ENCODE measurements around the gene SFXN4.
A peak's percentile ranks its signal among the peaks of the same experiment; 100 is the strongest.

Gene SFXN4, protein sequence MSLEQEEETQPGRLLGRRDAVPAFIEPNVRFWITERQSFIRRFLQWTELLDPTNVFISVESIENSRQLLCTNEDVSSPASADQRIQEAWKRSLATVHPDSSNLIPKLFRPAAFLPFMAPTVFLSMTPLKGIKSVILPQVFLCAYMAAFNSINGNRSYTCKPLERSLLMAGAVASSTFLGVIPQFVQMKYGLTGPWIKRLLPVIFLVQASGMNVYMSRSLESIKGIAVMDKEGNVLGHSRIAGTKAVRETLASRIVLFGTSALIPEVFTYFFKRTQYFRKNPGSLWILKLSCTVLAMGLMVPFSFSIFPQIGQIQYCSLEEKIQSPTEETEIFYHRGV

DNA sequence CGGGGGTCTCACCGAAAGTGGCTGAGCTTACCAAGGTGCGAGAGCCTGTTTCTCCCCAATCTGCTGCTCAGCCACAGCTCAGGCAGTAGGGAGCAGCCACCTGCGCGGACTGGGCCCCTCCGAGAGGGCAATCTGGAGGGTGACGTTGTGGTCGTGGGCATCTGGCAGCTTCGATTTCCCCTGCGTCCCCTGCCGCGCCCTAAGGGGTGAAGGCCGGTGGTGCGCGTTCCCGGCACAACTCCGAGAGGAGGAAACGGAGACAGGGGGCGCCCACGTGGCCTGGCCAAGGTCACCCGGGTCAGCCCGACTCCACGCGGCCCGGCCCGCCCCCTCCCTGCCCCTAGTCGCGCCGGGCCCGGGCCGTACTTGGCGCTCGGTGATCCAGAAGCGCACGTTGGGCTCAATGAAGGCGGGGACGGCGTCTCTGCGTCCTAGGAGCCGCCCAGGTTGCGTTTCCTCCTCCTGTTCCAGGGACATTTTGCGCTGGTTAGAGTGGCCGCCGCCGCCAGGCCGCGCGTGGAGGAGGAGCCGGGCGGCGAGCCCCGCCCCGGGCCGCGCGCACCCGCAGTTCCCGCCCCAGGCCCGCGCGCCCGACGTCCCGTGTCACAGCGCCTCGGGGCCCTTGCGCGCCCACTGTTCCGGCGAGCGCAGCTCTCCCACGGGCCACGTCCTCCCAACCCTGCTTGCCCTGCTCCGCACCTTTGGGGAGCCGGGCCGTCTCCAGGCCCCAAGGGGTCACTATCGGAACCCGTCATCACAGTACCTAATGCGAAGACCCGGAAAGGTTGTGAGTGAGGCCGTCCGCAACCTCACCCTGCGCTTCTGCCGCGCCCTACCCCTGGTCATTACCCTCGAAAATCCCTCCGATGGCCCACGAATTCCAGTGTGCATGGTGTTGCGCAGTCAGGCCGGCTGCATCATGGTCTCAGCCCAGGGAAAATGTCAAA is at the start of gene SFXN4:
TSS of gene SFXN4 (minus strand) at position 544 of the 947 bp plus-strand sequence. CDS start at position 477, 67 bp downstream.
- peak; percentile 72 for DNase-seq (ENCODE audit: low spot score)

DNA sequence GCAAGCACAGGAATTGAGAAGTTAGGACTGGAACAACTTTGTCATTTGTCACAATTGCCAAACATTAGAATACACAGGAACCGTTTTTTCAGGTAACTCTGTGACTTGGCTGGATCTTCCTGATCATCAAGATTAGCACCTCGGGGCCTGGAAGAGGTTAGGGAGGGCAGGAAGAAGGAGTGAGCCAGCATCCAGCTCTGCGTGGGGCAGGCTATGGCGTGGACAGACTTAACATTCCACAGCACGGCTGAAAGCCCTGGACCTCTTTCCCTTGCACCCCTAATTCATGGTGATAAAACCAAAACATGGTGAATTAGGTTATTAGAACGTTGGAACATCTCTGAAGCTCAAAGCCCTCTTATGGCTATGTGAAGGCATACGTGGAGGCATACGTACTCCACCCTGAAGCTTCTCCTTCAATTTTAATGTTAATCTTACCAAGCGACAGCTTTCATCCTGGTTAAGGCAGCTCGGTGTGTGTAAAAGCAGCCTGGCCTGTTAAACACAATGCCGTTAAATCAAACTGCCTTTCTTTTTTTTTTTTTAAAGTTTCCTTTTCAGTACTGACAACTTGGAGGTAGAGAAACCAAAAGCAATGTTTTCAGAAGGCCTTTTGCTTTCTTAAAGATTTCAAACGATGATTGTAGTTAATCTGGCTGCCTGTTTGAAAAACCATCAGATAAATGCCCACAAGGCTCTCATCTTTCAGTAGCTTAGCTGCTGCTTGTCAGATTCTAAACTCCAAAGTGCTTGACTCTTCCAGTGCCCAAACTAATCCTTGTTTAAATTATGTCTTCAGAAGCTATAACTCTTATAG is 46.3 kb upstream of the SFXN4 start:
- no peak for DNase-seq (ENCODE audit: low spot score)

DNA sequence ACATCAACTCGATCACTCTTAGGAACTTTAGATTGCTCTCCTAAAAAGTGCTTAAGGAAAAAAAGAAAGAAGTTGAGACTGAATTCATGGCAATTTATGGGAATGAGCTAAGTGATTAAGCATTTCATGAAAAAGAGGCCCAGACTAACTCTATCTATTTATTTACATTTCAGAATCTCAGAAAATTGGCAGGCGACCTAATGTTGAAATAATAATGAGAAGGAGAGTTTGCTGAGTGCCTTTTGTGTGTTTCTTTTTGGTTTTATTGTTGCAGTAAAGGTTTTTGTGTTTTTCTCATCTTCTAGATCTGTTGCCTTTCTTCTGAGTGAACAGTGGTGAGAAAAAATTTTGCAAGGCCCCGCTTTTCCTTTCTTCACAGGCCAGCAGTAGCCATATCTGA is 45.7 kb upstream of the SFXN4 start:
- peak; percentile 52 for DNase-seq (ENCODE audit: low spot score)

DNA sequence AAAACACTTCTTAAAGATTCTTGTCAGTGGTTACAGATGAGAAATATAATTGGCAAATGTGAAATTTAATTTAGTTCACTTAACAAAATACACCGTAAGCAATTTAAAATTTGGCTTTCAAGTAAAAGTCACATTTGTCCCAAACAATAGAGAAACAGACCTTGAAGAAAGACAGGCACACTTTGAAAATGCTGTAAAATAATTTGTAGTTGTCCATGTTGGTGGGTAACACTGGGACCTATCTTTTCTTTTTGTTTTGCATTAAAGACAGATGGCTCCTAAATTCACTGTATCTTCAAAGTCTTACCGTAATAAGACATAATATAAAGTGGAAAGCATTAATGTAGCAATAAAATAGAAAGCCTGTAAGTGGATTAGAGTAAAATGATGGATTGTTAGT is 45.1 kb upstream of the SFXN4 start:
- DNase-seq (ENCODE audit: low spot score), result no peak

DNA sequence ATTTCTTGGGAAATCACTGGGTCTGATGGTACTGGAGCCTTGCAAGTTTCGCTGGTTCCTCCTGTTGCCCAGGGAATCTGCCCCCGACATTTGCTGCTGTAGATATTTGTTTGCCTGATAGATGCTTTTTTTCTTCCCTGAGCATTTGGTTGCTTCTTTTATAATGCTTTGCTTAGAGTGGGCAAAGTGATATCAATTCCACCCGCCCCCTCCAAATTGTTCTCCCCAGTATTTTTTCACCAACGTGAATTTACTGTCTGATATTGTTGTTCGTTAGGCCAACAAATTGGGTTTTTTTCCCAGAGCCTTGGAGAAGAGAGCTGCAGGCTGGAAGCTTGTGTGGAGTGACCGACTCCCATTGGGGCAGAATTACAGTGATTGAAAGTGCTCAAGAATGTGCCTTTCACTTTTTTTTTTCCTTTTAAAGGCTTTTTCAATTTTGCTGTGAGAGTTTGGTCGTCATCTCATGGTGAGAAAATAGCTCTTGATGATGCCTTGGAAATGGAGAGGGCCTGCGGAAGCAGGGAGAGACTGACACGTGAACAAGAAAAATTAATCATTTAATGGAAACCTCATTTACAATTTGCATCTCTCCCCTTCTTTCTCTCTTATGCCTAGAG is 44.3 kb upstream of the SFXN4 start:
- no peak for DNase-seq (ENCODE audit: low spot score)

DNA sequence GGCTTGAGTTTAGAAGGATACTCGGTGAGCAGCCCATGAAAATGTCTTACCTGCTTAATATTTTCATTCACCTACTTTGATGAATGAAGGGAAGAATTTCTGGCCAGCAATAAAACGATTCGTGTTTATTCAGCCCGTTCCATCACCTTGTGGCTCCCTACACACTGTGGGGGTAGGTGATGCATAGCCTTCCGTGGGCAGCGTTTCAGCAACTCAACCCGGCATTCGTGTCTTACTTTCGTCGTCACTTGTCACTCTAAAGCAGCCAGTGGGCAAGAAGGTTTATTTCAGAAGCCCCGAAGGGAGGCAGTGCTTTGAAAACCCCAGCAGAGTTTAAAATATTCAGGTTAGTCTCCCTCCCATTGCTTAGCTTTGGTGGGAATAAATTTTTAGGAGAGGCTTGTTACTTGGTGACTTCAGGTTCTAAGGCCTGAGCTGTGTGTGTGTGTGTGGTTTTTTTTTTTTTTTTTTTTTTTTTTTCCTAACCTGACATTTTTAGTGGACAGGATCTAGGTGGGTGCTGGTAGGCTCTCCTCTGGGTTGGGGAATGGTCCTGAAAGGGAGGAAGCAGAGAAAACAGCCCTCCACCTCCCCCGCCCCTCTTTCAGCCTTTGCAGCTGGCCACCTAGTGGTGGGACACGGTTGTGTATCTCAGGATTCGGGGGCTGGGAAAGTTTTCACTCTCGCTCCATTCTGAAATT is 43.7 kb upstream of the SFXN4 start:
- DNase-seq (ENCODE audit: low spot score), result peak; percentile 65

DNA sequence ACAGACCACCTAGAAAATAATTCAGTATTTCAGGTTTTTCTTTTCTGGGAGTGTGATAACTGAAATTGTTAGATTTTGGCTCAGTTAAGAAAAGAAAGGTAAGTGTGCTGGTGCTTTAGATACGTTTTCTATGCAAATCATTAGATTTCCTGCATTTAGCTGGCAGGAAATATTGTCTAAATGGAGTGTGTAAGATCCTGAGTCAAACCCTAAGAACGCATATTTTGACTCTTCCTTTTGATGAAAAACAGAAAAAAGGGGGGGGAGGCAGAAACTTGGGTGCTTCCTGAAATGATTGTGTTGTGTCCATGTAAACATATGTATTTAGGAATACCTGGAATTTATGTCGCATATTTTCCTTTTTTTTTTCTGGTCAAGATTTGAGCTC is 43.0 kb upstream of the SFXN4 start:
- peak; percentile 33 for DNase-seq (ENCODE audit: low spot score)

DNA sequence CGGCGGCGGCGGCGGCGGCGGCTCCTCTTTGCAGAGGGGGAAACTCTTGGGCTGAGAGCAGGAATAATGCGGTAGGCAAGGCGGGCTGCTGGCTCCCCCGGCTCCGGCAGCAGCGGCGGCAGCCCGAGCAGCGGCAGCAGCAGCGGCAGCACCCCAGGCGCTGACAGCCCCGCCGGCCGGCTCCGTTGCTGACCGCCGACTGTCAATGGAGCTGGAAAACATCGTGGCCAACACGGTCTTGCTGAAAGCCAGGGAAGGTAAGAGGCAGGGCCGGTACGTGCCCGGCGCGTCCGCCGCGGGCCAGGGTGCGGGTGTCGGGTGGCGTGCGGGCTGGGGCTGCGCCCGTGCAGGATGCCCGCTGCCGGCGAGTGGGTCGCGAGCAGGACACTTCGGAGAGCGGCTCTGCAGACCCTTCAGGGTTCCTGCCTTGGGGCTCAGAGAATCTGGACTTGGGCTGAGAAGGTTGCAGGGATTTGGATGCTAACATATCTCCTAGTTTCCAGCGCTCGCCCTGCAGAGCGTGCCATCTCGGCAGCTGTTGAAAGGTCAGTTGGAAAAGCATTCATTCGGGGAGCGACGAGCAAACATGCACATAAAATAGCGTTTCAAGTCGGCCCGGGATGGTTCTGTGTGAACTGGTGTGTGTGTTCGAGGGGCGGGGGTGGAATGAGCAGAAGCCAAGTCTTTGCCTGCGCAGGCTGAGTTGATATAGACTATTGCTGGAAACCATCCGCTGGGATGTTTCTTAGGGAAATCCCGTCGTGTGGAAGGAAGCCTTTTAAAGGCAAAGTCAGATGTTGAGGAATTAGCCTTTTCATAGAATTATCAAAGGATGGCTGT is 42.4 kb upstream of the SFXN4 start:
- DNase-seq (ENCODE audit: low spot score), result peak; percentile 42

DNA sequence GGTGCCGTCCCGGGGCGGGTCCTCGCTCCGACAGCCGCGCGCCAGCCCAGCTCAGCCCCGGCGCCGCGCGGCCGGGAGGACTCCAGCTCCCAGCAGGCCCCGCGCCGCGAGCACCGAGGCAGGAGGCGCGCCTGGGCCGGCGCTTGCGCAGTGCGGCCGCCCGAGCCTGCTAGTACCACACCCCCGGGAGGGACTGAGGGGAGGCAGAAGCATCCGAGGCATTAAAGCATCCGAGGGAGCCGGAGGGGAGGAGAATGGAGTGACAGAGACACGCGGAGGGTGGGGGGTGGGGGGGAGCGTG is 41.8 kb upstream of the SFXN4 start, which contains the start of gene GRK5:
TSS of gene GRK5 (plus strand) at position 206 of the 301 bp plus-strand sequence. CDS start 347 bp downstream, outside the sequence.
- peak; percentile 98 for DNase-seq (ENCODE audit: low spot score)

DNA sequence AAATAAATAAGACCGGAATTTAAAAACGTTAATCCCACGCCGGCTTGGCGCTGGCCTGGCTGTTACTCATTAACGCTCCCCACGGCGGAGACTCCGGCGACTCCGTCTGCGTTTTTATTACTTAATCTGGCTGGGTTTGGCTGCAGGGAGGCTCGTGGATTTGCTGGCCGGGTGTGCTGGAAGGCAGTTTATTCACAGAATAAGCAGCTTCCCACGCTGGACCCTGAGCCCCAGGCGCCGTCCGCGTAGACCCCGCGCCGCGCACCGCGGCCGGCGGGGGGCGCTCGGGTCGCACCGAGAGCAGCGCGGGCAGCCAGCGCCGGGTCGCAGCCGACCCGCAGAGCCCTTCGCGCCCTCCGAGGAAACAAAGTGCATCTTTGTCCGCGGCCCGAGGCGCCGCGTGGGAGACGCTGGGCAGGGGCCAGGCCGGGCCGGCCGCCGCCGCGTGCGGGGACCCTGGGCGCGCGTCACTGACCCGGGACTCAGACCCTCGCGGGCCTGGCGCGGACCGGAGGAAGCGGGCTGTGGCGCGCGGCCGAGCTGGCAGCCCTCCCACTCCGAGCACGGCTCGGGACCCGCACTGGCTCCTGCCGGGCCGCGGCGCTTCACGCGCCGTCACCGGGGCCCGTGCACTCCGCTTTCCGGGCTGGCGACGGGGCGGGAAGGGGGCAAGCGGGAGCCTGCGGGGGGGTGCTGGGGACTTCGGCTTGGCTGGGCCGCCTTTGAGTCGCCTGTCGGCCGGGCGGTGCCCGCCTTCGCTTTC is 41.3 kb upstream of the SFXN4 start:
- peak; percentile 77 for DNase-seq (ENCODE audit: low spot score)

DNA sequence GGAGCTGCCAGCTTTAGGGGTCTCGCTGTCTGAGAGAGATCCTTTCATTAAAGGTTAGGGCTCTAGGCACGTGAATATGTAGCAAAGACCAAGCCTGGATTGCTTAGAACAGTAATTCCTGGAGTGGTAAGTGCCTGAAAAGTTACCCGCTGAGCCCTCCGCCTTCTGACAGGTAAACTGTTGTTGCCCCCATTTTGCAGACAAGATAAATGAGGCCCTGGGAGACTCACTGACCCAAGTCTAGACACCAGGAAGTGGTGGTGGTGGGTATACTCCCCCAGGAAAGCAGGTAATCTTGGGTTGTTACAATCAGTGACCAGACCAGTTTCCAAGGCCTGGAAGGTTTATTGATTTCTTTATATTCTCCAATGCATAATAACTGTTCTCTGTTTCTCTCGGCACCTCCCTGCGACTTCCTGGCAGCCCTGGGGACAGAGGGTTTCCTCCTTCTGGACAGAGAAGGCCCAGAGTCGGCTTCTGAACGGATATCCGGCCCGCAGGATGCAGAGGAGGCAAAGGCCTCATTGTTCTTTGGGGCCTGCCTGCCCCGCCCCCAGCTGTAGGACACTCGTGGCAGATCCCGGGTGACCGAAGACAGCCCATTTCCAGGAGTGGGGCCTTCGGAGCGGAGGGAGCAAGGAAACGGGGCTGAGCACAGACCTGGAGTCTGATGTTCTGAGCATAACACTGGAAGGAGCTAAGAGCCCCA is 40.5 kb upstream of the SFXN4 start:
- peak; percentile 29 for DNase-seq (ENCODE audit: low spot score)

DNA sequence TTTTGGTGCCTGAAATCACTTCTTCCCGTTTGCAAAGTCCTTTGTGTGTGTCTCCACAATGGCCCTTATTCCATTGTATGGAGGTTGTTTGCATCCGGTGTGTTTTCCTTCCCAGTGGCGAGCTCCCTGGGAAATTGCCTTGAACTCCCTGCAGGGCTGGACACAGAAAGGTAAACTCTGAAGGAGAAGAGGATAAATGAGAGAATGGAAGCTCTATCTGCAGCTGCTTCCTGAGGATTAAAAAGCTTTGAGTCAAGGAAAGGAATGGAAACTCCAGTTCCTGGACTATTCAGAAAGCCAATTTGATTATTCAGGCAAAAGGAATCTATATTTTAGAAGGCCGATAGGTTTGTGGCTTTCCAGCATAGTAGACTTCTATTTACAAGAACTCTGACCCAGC is 37.5 kb upstream of the SFXN4 start:
- peak; percentile 45 for DNase-seq (ENCODE audit: low spot score)

DNA sequence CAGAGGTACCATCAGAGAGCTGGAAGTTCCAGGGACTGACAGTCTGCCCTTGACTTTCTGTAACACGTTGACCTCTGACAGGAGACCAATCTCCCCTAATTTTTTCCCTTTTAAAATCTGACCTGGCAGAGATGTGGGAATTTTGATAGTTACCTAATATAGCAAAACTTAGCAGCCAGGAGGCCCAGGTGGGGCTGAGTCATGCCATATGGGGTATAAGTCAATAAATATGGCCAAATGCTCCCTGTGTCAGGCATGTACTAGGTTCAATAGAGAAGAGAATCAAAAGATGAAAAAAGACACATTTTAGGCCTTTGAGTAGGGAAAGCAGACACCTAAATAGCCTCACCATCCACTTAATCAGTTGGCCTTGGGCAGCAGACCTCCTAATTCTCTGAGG is 35.7 kb upstream of the SFXN4 start:
- DNase-seq (ENCODE audit: low spot score), result no peak

DNA sequence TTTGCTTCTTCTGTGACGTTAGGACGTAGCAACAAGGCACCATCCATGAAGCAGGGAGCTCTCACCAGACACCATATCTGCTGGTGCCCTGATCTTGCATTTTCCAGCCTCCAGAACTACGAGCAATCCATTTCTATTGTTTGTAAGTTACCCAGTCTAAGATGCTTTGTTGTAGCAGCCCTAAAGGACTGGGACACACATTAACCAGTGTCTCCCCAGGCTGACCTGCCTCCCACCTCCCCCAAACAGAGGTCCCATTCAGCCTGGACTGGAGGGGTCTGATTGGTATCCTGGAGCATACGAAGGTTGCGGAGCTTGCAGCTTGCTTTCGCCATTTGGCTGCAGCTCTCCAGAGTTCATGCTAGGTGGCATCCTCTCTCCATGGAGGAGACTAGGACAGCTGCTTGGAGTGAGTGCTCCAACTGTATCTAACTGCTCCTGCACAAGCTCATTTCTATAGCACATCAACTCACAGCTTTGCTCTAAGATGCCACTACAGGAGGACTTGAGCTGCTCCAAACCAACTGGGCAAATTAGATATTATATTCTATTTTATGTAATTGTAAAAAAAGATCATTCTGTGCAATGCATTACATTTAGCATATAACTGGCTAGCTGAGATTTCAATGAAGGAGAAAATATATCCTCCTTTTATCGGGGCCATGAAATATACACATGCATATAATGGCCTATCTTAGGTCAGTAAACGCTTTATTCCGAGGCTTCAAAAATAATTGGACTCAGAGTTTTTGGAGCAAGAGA is 33.9 kb upstream of the SFXN4 start:
- DNase-seq (ENCODE audit: low spot score), result peak; percentile 66

DNA sequence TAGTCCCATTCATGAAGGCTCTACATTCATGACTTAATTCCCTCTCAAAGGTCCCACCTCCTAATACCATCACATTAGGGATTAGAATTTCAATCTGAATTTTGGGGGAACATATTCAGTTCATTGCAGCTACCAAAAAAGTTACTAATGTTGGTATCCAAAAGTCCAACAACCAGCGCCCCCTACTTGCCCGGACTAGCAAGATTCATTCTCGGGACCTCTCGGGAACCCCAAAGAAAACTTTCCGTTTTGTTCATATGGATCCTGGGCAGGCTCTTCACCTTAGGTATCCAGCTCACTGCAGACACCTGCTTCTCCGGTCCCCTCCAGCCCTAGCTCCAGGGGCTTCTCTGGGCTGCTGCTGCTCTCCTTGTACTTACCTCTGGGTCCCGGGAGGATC is 32.9 kb upstream of the SFXN4 start:
- no peak for DNase-seq (ENCODE audit: low spot score)

DNA sequence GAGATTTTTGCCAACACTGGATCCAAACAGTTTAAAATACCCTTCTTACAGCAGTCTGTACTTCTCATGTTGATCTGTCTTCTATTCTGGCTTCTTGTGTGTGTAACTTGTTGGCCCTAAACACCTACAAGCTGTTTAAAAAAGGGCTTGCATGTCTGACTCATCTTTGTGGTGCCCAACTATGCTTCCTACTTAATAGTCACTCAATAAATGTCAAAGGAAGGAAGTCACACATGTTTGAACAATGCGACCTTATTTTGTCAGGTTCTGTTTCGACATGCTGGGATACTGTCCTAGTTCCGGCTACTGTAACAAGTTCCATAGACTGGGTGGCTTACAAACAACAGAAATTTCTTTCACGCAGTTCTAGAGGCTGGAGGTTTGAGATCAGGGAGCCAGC is 32.4 kb upstream of the SFXN4 start:
- DNase-seq (ENCODE audit: low spot score), result no peak

DNA sequence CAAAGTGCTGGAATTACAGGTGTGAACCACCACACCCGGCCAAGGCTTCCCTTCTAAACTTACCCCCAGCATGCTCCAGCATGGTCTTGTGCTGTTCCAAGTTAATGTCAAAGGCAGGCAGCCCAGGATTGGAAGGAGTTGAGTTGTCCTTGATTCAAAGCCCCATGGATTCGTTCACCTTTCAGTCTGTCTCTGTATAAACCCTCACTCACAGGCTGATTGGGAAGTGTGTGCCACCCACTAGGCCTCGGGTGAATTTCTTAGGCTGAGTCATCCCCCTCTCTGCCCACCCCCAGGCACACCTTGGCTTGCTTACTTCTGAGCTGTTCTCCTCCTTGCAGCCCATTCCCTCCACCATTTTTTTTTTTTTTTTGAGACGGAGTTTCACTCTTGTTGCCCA is 26.4 kb upstream of the SFXN4 start:
- DNase-seq (ENCODE audit: low spot score), result no peak
